ENCODE measurements around the gene RNF152. TPM values are rescaled to one million over a fixed set of nuclear protein-coding genes. Genes with fewer than 3 reads are reported as not detected.

The RNF152 gene, protein sequence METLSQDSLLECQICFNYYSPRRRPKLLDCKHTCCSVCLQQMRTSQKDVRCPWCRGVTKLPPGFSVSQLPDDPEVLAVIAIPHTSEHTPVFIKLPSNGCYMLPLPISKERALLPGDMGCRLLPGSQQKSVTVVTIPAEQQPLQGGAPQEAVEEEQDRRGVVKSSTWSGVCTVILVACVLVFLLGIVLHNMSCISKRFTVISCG
- total RNA-seq (2022; extraction: Qiagen RNA extraction; ENCODE audit: low read depth) = 0.02 to 0.52 TPM (median 0.17 TPM) in 5 replicates

GRCh38 chr18:61892683-61893308 is at the start of gene RNF152:
Gene RNF152 (minus strand): TSS chr18:61893007. CDS start chr18:61816463, 76,544 bp downstream.

